Melanocyte of skin (primary cell): ENCODE measurements around the gene SORCS3. TPM values are rescaled to one million over a fixed set of nuclear protein-coding genes. Genes with fewer than 3 reads are reported as not detected.

Source experiments
- total RNA-seq, 2 donors: library from RNA; depleted of rRNA; stranded (reverse); fragments of >200 nt; gene quantifications; 2 replicates each; pipeline ENCODE4 v1.2.3, GENCODE V29; 2012

SORCS3 gene
- total RNA-seq, result under 1 TPM in 1 of 2 donors, not detected in 1; under 0.01 TPM

DNA sequence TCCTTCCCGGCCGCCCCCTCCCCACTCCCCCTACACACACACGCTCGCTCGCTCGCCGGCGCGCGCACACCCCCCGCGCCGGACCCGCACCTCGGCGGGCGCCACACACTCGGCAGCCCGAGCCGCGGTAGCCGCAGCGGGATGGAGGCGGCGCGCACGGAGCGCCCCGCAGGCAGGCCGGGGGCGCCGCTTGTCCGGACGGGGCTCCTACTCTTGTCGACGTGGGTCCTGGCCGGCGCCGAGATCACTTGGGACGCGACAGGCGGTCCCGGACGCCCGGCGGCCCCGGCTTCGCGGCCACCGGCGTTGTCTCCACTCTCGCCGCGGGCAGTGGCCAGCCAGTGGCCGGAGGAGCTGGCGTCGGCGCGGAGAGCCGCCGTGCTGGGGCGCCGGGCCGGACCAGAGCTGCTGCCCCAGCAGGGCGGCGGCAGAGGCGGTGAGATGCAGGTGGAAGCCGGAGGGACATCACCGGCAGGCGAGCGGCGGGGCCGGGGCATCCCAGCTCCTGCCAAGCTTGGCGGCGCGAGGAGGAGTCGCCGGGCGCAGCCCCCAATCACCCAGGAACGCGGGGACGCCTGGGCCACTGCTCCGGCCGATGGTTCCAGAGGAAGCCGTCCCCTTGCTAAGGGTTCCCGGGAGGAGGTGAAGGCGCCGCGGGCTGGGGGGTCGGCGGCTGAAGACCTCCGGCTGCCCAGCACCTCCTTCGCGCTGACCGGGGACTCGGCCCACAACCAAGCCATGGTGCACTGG lies at the start of gene SORCS3:
Gene SORCS3, plus strand, starts transcription at position 104 of the 750 bp plus-strand sequence.

